Activated CD8-positive, alpha-beta T cell treated with anti-CD3 and anti-CD28 coated beads for 36 hours (primary cell): ENCODE data around the gene TAGAP. TPM values are rescaled to one million over a fixed set of nuclear protein-coding genes. Genes with fewer than 3 reads are reported as not detected.

Experiments used
- ATAC-seq: fragments of 200-7000 bp; cut with Tn5 transposase; one replicate; pipeline ENCODE4 v1.10.0; 2021; ENCODE audit warnings: mild to moderate bottlenecking, moderate library complexity
- CTCF ChIA-PET: fragments of 350-600 bp; sonication (Branson Sonifier 250); formaldehyde crosslinking; loops from one replicate; lab custom pipeline; 2021; ENCODE audit warnings: antibody characterized with exemption; lab: Charles Lee
- POLR2A ChIA-PET: fragments of 350-600 bp; sonication (Branson Sonifier 250); formaldehyde crosslinking; loops from one replicate; lab custom pipeline; 2021; ENCODE audit warnings: antibody characterized with exemption; lab: Charles Lee
- DNase-seq: peaks from one replicate; pipeline ENCODE4 v3.0.0-alpha.2; 2020
- H3K27ac Mint-ChIP-seq: one replicate; pipeline ENCODE4 v1.8.0; 2021; ENCODE audit warnings: mild to moderate bottlenecking, mixed read lengths
- H3K27me3 Mint-ChIP-seq: one replicate; pipeline ENCODE4 v1.8.0; 2021; ENCODE audit warnings: mixed read lengths
- H3K36me3 Mint-ChIP-seq: one replicate; pipeline ENCODE4 v1.8.0; 2021; ENCODE audit warnings: low read depth, mixed read lengths
- H3K4me1 Mint-ChIP-seq: one replicate; pipeline ENCODE4 v1.8.0; 2021; ENCODE audit warnings: low read depth, mixed read lengths
- H3K4me3 Mint-ChIP-seq: one replicate; pipeline ENCODE4 v1.8.0; 2021; ENCODE audit warnings: mild to moderate bottlenecking, moderate library complexity, mixed read lengths
- H3K9me3 Mint-ChIP-seq: one replicate; pipeline ENCODE4 v1.8.0; 2021; ENCODE audit warnings: mixed read lengths
- CTCF ChIP-seq: fragments of 200-600 bp; IDR thresholded peaks from one replicate; pipeline ENCODE4 v1.8.0; 2022; ENCODE audit warnings: antibody characterized with exemption, mild to moderate bottlenecking
- intact Hi-C: fragments of 100-400 bp; cut with micrococcal nuclease; formaldehyde crosslinking; loops from one replicate; pipeline ENCODE4 v1.10.0; 2022
- total RNA-seq, 2 experiments: library from RNA; stranded (reverse); gene quantifications; one replicate each; pipeline ENCODE4 v1.2.3, GENCODE V29; 2021

Gene TAGAP
- total RNA-seq, 2 experiments from 2014 or later = 112 to 113 TPM

- intact Hi-C loops = loop anchor here (2.0 kb wide), 1 partner anchor 16 kb away; no protein-coding TSS in a partner anchor
- H3K9me3 Mint-ChIP-seq = peaks cover 2% of the 10 kb centered on the region
- ATAC-seq = peak; percentile 81
- ChIA-PET CTCF (interaction anchor here (0.8 to 4.0 kb wide), 16 partner anchors 10 to 710 kb away, joined by 3 to 29 read pairs (median 6); partner anchors contain the start of genes MRPL18 and TAGAP), POLR2A (interaction anchor here (0.5 to 14.0 kb wide), 14 partner anchors 9 to 142 kb away, joined by 3 to 207 read pairs (median 5); partner anchors contain the start of gene TAGAP)
- peaks cover 75% of the 10 kb centered on the region for H3K4me1 Mint-ChIP-seq
- no peaks in the 10 kb centered on the region for H3K27me3 Mint-ChIP-seq
- peaks cover 7% of the 10 kb centered on the region for H3K36me3 Mint-ChIP-seq
- no peak for TF ChIP-seq CTCF
- H3K27ac Mint-ChIP-seq = peak overlapping the region; percentile 94
- peak; percentile 78 for DNase-seq
- peak overlapping the region; percentile 45 for H3K4me3 Mint-ChIP-seq
Measured at GRCh38 chr6:159080217-159080976, 35.6 kb upstream of the TAGAP start.

GRCh38 chr6:159079367-159079766, 34.6 kb upstream of the TAGAP start:
- Mint-ChIP-seq H3K4me1 (peaks cover 76% of the 10 kb centered on the region), H3K4me3 (peak overlapping the region; percentile 55), H3K9me3 (peaks cover 2% of the 10 kb centered on the region), H3K27me3 (no peaks in the 10 kb centered on the region), H3K27ac (peak overlapping the region; percentile 94), H3K36me3 (peaks cover 7% of the 10 kb centered on the region)
- ChIA-PET POLR2A (interaction anchor here (0.5 to 14.0 kb wide), 11 partner anchors 8 to 141 kb away, joined by 3 to 207 read pairs (median 8); partner anchors contain the start of gene TAGAP), CTCF (interaction anchor here (0.8 to 4.0 kb wide), 13 partner anchors 9 to 711 kb away, joined by 3 to 29 read pairs (median 6); partner anchors contain the start of genes MRPL18 and TAGAP)
- ATAC-seq = no peak
- DNase-seq = no peak
- TF ChIP-seq CTCF = no peak
- intact Hi-C loops = no loop called here

- ChIA-PET CTCF (interaction anchor here (0.9 to 5.2 kb wide), 11 partner anchors 9 to 36 kb away, joined by 3 to 32 read pairs (median 4); partner anchors contain the start of gene TAGAP), POLR2A (interaction anchor here (0.9 to 14.0 kb wide), 11 partner anchors 9 to 433 kb away, joined by 3 to 207 read pairs (median 7); partner anchors contain the start of gene TAGAP)
- intact Hi-C loops = no loop called here
- peaks cover 90% of the 10 kb centered on the region for H3K4me1 Mint-ChIP-seq
- no peaks in the 10 kb centered on the region for H3K27me3 Mint-ChIP-seq
- peak overlapping the region; percentile 64 for H3K4me3 Mint-ChIP-seq
- H3K36me3 Mint-ChIP-seq = peaks cover 8% of the 10 kb centered on the region
- ATAC-seq (peak; percentile 68), DNase-seq (peak; percentile 92)
- no peak for TF ChIP-seq CTCF
- peaks cover 2% of the 10 kb centered on the region for H3K9me3 Mint-ChIP-seq
- peak overlapping the region; percentile 94 for H3K27ac Mint-ChIP-seq
Measured at GRCh38 chr6:159077123-159077522, 32.3 kb upstream of the TAGAP start.

- no peak for ATAC-seq
- Mint-ChIP-seq H3K9me3 (peaks cover 2% of the 10 kb centered on the region), H3K27ac (peak overlapping the region; percentile 94), H3K36me3 (peaks cover 13% of the 10 kb centered on the region), H3K27me3 (no peaks in the 10 kb centered on the region), H3K4me3 (peak overlapping the region; percentile 64), H3K4me1 (peaks cover 95% of the 10 kb centered on the region)
- no peak for DNase-seq
- CTCF ChIA-PET = interaction anchor here (1.0 to 5.2 kb wide), 7 partner anchors 11 to 34 kb away, joined by 3 to 32 read pairs (median 4); no protein-coding TSS in a partner anchor
- POLR2A ChIA-PET = interaction anchor here (0.6 to 14.0 kb wide), 7 partner anchors 12 to 81 kb away, joined by 3 to 207 read pairs (median 7); partner anchors contain the start of gene TAGAP
- no peak for TF ChIP-seq CTCF
- intact Hi-C loops = no loop called here
Measured at GRCh38 chr6:159075506-159076228, 30.9 kb upstream of the TAGAP start.
